ENCODE data around the gene USP25.

DNA sequence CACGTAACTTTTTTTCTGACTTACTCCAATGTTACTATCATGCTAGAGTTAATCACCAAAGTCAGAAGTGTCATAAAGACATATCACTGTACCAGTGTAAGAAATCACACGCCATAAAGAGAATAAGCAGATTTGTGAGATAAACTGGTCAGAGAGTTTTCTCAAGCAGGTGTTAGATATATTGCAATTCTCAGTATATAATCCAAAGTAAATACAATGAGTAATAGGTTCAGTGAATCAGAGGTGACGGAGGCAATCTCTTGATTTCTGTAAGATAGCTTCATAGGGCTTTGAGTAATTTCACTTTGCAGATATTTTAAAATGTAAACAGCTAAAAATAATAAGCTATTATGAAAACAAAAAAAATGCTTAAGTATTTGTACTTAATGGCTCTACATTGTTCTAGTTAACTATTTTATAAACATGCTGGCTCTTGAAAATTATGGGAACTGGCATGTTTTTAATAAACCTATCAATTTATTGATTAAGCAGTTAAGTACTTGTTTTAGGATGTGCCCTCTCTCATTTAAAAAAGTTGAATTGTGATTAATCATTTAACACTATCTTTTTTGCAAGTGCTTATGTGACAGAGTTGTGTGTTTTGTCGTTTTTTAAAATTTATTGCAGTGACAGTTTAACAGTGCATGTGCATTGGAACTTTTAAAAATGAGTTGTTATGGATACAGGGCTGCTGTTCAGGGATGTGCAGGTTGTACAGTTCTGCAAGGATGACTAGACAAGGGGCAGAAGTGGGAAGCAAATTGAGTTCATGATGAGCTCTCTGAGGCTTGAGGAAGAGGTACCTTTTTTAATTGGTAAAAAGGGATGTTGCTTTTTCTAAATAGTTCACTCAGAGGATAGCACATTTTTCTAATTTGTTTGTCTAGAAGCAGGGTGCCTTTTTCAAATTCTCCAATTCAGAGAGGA is 119.1 kb downstream of the USP25 start:
- no peak for TF ChIP-seq CTCF (IDR thresholded peaks at IDR 0.05)
- no peak for TF ChIP-seq EZH2 (IDR thresholded peaks at IDR 0.05; ENCODE audit: borderline replicate concordance, insufficient read depth, low read depth, low read length, poor library complexity, severe bottlenecking)

Measured in B cell (primary cell).